ENCODE data around the gene TRIP13. TPM values are rescaled to one million over a fixed set of nuclear protein-coding genes. Genes with fewer than 3 reads are reported as not detected.

TRIP13 gene
- total and polyA plus RNA-seq, 2 of the 4 experiments (the other 2 are of a cell fraction): 17.1 to 35.5 TPM

DNA sequence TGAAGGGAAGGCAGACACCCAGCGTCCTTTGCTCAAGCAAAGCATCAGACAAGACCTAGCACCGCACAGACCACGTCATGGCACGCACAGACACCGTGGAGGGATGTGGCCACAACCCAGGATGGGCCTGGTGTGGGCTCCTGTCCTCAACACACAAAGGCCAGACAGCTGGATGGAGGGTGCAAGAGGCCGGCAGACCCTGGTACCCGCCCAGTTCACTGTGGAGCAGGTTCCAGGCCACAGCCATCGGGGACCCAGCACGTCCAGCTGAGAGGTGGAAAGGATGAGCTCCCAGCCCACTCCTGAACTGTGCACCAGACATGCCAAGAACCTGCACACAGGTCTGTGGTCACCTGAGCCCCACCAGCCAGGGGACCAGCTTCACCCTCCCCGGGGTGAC, 26.9 kb upstream of the TRIP13 start:
- dilution Hi-C loops (cut with HindIII; ENCODE audit: low sequenced_read_pairs, unreplicated experiment): no loop called here
- no peak overlapping the region for H3K4me2 ChIP-seq (ENCODE audit: low read depth, low read length)
- H2BK120ac ChIP-seq (ENCODE audit: low read depth, low read length): no peak overlapping the region
- H3K4me3 ChIP-seq (ENCODE audit: insufficient read depth, low read depth, low read length): no peak overlapping the region
- H4K91ac ChIP-seq (ENCODE audit: insufficient read depth, low read depth, low read length): no peak overlapping the region
- H2AK9ac ChIP-seq (replicated peaks; ENCODE audit: low read depth, low read length, poor library complexity): no peak overlapping the region
- H2AK5ac ChIP-seq (ENCODE audit: low read depth, low read length): no peak overlapping the region
- H2BK5ac ChIP-seq (ENCODE audit: low read depth, low read length, poor library complexity, severe bottlenecking): no peak overlapping the region
- no peak overlapping the region for H3K23ac ChIP-seq (ENCODE audit: low read depth, low read length)
- H3K18ac ChIP-seq (ENCODE audit: low read depth, low read length): no peak overlapping the region
- in situ Hi-C loops (cut with MboI; ENCODE audit: low sequenced_read_pairs): no loop called here
- CTCF ChIA-PET: no interaction called here
- no peak for DNase-seq
- no peaks in the 10 kb centered on the region for H3K4me1 ChIP-seq (ENCODE audit: control insufficient read depth, insufficient read depth, low read length)
- no CpG with 5 or more reads among the region's 10 CpGs for WGBS, 2 experiments (ENCODE audit: extremely low coverage in 2 of 2, insufficient read length in 1 of 2)
- H3K9me3 ChIP-seq (ENCODE audit: control insufficient read depth, insufficient read depth, low read length): no peaks in the 10 kb centered on the region
- BruUV-seq (replicated peaks): no TSS peak
- POLR2A ChIA-PET (ENCODE audit: unreplicated experiment): no interaction called here
- H3K27me3 ChIP-seq (ENCODE audit: control insufficient read depth, insufficient read depth, low read length): no peaks in the 10 kb centered on the region
- no peak overlapping the region for H3K27ac ChIP-seq (ENCODE audit: insufficient read depth, low read length)
- no peak for ATAC-seq (ENCODE audit: low read depth)
- H3K9me1 ChIP-seq (ENCODE audit: insufficient read depth, low read length): no peaks in the 10 kb centered on the region
- peaks cover 2 to 4% of the 10 kb centered on the region in 2 experiments; a peak in 3 of 4 replicates for H3K79me1 ChIP-seq (ENCODE audit: low read depth in 1 of 2, low read length in 2 of 2)
- no peak overlapping the region for H2BK20ac ChIP-seq (ENCODE audit: low read depth, low read length)
- H3K36me3 ChIP-seq (ENCODE audit: control insufficient read depth, insufficient read depth, low read length): peaks cover 67% of the 10 kb centered on the region
- peaks cover 16% of the 10 kb centered on the region for H4K20me1 ChIP-seq (ENCODE audit: insufficient read depth, low read length)
- intact Hi-C loops (cut with micrococcal nuclease): no loop called here
- no peak overlapping the region for H3K56ac ChIP-seq (ENCODE audit: extremely low read depth, insufficient read depth, low read length)
- no peak overlapping the region for H2BK15ac ChIP-seq (ENCODE audit: low read depth, low read length)
- no peak overlapping the region for H4K5ac ChIP-seq (ENCODE audit: low read depth, low read length)
- peak overlapping the region; percentile 23 for H2AFZ ChIP-seq (replicated peaks; ENCODE audit: low read length, poor library complexity)
- no peak overlapping the region for H3K14ac ChIP-seq (replicated peaks; ENCODE audit: low read depth, low read length)
- TF ChIP-seq RCOR1 (IDR thresholded peaks at IDR 0.05; ENCODE audit: insufficient replicate concordance, low read length): no peak
- no peak for TF ChIP-seq SMC3 (IDR thresholded peaks at IDR 0.05; ENCODE audit: low read depth, low read length)
- TF ChIP-seq CHD1 (IDR thresholded peaks at IDR 0.05; ENCODE audit: low read depth, low read length): no peak
- no peak for TF ChIP-seq CEBPB (IDR thresholded peaks at IDR 0.05; ENCODE audit: low read depth, low read length)
- TF ChIP-seq, protein P1, sequence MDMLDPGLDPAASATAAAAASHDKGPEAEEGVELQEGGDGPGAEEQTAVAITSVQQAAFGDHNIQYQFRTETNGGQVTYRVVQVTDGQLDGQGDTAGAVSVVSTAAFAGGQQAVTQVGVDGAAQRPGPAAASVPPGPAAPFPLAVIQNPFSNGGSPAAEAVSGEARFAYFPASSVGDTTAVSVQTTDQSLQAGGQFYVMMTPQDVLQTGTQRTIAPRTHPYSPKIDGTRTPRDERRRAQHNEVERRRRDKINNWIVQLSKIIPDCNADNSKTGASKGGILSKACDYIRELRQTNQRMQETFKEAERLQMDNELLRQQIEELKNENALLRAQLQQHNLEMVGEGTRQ (IDR thresholded peaks at IDR 0.05; ENCODE audit: low read depth, low read length): no peak
- no peak for TF ChIP-seq RAD21 (IDR thresholded peaks at IDR 0.05; ENCODE audit: low read length)
- no peak for TF ChIP-seq MXI1 (IDR thresholded peaks at IDR 0.05; ENCODE audit: borderline replicate concordance, low read depth, low read length)
- TF ChIP-seq, protein P2, sequence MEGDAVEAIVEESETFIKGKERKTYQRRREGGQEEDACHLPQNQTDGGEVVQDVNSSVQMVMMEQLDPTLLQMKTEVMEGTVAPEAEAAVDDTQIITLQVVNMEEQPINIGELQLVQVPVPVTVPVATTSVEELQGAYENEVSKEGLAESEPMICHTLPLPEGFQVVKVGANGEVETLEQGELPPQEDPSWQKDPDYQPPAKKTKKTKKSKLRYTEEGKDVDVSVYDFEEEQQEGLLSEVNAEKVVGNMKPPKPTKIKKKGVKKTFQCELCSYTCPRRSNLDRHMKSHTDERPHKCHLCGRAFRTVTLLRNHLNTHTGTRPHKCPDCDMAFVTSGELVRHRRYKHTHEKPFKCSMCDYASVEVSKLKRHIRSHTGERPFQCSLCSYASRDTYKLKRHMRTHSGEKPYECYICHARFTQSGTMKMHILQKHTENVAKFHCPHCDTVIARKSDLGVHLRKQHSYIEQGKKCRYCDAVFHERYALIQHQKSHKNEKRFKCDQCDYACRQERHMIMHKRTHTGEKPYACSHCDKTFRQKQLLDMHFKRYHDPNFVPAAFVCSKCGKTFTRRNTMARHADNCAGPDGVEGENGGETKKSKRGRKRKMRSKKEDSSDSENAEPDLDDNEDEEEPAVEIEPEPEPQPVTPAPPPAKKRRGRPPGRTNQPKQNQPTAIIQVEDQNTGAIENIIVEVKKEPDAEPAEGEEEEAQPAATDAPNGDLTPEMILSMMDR (conservative IDR thresholded peaks at IDR 0.05; ENCODE audit: low read depth, low read length): no peak
- no peak overlapping the region for H3K4ac ChIP-seq (ENCODE audit: low read depth, low read length)
- no peak overlapping the region for H3K9ac ChIP-seq (ENCODE audit: low read depth, low read length)
- no peak overlapping the region for H4K8ac ChIP-seq (ENCODE audit: low read depth in 2 of 2, low read length in 2 of 2)

All from IMR-90 (cell line).